HG03565 (cell line): ENCODE results near the gene ATXN1.

Experiments used
- ATAC-seq: cut with Tn5 transposase; IDR thresholded peaks from one replicate; pipeline ENCODE4 v1.9.1; 2021; ENCODE audit warnings: mild to moderate bottlenecking, moderate library complexity; ENCODE audit not compliant: unreplicated experiment

Gene ATXN1

DNA sequence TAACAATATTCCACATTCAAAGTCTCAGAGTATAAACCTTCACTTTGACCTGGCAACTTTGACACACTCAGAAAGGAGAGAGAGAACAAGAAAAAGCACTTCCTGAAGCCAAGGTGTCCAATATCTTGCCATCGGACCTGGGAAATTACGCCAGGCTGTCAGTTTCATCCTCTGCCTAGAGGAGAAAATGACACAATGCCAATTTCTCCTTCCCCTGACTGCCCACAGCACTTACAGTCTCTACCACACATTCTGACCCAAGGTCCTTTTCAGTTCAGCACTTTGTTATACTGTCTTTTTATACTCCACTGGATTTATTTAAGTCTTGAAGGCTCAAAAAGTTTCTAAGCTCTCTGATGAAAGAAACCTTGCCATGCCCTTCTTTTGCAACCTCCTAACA, 272.4 kb downstream of the ATXN1 start:
- no peak for ATAC-seq

DNA sequence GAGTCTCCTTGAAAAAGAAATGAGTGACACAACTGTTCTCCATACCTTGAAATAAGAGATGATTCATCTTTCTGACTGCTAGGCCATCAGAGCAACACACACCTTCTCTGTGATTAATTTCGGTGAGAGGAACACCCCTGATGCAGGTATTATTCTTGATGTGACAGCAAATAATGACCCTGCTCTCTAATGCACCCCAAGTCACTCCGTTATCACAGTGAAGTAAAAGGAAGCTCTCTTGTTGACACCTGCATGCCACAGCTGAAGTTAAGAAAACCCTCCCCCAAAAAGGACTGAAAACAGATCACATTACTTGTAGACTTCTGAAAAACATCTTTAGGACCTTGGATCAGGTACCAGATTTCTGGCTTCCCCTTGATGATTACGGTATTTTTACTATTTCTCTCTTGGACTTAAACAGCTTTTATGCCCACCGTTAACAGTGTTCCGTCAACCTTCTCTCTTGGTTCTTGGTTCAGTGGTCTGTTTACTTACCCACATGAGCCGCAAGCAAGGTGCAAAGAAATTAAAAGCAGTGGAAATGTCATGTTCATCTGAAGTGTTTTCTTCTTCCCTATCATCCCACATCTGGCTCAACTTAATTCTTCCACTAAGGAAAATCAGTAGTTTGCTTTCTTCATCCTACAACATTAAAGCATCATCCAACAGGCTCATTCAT, 273.1 kb downstream of the ATXN1 start:
- ATAC-seq: no peak

DNA sequence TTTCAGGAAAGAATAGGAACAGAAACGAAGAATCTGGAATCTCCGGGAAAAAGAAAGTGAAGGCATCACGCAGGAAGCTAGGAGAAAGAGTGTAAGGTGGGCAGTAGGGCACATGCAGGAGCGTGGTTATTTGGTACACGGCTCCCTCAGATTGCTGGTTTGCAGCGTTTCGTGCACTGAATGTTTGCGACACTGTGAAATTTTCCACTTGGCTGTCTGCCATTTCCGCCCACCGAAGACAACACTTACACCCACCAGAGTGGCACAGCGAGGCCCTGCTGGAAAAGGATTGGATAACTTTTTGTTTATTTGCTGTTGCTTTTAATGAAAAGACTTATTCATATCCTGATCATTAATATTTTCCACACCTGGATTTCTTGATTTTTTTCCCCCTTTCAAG, 274.6 kb downstream of the ATXN1 start:
- no peak for ATAC-seq

DNA sequence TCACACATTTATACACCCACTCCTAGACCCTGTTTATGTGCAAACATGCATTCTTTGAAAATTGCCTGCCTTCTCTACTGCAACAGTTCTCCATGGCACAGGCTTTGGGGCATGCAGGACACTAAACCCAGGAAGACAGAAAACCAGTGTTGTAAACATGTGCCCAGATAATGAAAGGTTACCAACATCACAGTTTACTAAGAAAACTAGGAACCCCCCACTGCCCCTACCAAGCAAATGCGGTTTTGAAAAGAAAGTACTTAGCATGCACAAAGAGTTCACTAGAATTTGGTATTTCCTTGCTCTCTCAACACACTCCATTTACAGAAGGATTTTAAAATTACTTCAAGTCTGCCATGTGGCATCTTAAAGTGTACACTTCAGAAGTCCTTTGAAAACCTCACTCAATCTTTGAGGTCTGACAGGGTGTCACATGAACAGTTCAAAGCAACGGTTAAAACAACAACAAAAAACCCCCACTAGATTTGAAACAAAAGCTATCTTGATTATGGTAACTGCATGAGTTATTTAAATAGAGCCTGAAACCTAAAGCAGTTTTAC, 277.9 kb downstream of the ATXN1 start:
- ATAC-seq: no peak

DNA sequence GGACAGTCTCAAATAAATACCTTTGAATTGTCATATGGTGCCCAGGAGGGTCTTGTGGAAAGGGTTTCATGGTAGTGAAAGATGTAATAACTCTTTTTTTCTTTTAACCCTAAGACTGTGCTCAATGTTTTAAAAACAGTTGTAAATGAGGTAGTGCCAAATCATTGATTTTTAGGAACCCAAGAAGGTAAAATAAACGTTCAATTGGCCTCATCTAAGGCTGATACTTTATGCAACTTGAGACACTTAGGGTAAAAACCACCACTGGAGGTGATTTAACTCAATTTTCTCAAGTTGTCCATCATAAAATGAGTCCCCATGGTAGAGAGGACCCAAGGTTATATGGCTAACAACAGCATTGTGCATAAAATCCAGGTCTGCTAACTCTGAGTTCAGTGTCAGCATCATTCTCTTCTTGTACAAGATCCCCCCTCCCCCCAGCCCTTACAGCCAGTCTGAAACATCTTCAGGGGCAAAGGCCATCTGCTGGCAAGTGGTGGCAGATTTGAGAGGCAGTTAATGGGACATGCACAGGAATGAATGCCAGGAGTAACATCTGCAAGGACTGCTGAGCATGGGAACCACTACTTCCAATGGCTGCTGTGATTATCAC, 278.5 kb downstream of the ATXN1 start:
- ATAC-seq: no peak

DNA sequence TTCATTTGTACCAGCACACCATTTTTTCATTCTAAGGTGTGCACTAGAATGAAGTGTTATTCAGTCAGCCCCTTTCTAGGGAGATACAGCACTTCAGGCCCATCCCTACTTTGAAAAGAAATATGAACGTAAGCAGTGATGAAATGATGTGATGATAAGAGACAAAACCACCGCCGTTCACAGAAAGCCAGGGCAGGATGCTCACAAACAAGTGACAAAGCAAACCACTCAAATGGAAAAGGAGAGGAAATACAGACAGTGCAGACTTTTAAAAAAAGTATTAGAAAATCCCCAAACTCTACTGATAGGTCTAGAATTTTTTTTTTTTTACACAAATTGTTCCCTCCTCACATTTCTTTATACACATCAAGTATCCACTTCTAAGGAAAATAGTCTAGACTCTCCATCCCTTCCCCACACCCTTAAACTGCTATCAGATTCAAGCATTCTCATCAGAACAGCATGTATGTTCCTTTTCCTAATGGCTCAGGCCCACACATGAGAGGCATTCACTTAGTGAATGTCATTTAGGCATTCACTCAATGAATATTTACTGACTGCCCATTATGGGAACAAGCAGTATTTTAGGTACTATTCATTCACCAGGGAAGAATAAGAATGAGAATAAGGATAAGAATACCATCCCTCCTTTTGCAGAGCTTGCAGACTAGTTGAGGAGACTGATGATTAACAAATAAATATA, 279.4 kb downstream of the ATXN1 start:
- no peak for ATAC-seq

DNA sequence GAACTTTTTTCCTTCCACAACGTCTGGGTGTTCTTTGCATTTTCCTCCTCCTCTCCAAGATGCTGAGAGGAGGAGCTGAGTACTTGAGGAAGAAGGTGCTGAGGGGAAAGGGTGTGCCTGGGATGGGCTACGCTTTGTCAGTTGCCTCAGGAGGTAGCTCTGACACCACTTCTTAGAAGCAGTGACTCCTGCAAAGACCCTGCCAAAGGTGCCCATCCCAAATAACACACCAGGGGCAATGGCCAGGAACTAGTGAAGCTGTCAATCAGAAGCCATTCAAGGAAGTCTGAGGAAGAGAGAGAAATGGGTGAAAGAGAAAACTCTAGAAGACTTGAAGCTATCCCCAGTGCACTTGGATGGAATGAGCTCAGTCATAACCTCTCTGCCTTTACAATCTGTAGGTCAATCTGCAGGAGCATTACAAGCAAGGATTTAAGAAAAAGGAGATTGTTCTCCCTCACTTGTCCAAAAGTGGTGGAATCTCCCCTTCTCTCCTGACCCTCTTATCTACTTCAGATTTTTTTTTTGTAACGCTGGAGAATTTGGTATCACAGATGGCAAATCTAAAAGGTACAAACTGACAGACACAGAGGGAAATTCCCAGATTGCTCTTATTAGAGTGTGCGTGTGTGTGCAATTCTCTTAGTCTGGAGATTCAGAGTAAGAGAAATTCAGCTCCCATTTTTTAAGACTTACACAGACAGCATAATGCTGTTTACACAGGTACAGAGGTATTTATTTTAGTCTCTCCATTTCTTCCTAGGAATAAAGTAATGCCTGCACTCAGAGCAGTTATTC, 280.3 kb downstream of the ATXN1 start:
- no peak for ATAC-seq

DNA sequence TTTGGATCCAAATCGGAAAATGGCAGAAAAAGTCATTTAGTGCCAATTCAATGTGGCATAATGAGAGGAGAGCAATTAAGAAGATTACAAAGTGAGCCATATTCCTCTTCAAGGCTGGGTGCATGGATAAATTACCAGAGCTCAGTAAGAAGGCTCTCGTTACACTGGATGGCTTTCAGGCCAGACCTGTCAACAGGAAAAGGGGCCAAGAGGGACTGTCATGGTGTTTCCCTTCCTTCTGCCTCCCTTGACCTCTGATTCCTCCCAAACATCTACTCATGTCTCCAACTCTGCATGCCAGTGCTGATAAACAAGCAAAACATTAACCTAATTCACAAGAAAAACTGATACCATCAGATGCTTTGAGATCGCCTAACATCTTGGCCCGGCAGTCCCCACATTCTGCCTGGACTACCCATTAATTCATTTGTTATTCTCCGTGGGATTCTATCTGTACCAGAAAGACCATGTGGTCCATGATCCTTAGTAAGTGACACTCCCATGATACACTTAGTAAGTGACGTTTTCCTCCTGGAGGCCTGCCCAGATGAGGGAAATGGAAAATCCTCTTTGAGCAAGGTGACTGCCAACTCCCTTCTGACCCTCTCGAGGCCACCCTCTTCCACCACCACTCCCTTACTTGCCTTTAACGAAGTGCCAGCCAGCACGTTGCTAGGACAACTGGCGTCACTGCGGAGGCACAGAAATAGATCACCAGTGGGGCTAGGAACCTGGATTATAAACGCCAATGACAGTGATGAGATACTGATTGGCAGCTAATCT, 283.7 kb downstream of the ATXN1 start:
- ATAC-seq: no peak

DNA sequence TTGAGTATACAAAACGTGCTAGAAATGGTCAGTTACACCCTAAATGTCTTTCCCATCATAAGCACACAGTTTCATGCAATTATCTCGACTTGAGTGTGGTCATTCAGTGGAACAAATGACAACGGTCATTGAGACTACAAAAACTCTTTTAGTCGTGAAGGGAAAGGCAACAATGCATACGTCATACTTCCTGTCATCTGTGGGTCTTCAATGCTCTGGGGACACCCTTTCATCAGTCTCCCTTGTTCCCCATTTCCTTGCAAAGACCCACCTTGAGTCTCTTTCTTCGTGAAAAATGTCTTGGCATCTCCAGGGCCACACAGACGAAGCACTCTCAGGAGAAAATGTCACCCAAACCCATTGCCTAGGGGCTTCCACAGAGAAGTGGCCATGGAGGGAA, 284.4 kb downstream of the ATXN1 start:
- no peak for ATAC-seq

DNA sequence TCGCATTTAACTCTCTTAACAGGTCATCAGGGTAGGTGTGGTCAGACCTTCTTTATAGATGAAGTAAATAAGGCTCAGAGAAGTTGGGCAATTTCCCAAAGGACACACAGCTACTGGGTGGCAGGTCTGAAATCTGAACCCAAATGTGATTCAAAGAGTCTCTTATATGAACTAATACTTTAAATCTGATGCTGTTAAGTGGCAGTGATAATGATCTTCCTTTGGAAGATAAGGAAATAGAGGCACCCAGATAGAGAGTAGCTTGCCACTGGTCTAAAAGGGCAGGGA, 285.8 kb downstream of the ATXN1 start:
- ATAC-seq: no peak

DNA sequence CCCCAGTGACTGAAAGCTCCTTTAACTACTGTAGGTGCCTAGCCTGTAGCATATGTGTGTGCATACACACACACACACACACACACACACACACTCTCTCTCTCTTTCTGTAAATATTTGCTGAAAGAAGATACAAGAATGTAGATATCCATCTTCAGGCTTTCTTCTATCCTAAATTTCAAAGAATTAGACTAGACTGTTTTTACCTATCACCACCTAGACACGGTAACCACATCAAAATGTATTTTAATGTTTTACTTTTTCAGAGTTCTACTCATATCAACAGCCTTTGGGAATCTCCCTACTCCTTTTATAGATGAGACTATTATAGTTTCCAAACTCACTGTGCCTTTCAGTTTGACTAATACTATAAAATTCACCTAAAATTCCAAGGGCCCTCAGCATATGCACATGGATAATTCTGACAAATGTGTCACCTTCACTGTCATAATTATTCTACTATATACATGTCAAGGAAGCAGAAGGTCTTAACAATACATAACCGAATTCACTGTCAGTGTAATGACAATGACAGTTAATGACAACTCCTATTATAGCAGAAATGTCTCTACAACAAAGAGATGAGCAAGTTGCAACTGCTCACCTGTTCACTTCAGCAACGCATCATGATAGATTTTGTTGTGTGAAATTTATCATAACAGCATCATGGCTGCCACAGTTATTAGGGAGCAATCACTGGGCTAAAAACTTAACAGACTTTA, 286.3 kb downstream of the ATXN1 start:
- no peak for ATAC-seq

DNA sequence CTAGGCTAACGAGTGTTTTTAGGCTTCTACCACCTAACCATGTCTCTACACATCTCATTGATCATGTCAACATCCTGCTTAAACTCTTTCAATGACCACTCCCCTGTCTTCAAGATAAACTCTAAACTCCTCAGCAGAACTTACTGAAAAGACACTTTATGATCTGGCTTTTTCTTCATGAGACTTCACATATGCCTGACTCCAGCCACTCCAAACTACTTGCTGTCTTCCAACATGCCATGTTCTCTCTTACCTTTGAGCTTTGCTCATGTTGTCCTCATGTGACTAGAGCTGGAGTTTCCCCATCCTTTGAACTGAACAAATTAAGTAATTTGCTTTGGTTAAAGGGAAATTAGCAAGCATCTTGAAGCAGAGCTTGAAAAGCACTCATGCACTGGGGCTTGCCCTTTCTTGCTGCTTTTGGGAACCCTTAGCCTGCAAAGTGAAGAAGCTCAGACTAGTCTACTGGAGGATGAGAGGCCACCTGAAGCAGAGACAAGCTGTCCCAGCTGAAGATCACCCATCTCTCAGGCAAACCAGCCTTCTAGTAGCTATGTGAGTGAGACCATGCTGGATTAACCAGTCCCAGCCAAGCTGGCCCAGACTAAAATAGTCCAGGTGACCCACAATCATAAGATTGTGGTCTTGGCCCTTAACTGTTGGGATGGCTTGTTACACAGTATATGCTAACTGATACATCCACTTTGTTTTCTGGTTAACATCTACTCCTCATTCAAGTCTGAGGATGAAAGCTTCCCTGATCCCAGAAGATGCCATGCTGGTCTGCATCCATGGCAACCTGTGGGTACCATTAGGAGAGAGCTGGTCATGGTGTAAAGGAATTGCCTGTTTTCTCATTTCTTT, 287.1 kb downstream of the ATXN1 start:
- no peak for ATAC-seq

DNA sequence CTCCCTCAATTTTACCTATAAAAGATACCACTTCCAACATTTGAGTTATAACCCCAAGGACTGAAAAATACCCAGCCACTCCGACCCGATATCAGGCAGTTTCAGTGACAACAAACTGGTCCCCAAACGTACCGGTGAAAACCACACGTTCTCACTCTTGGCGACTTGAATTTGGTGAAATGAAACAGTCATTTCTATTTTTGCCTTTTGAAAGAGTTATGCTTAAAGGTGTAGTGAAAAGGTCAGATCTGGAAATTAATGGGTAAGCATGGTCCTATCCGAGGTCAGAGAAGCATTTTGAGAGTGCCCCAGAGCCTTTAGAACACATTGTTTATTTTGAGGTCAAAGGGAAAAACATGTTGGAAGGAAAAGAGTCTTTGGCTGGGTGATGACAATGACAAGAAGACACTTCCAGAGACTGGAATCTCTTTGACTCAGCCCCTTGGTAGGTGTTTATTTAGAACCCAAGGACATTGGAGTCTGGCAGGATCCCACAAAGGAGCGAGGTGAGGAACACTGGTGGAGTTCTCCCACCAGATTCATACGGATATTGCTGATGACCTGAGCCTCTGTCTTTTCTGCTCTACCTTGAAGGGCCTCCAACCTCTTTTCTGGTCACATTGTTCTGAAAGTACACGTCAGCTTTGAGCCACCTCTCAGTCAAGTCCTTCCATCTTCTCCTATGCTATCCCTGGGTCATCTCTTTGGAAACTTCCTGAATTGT, 287.9 kb downstream of the ATXN1 start:
- ATAC-seq: peak; percentile 34

DNA sequence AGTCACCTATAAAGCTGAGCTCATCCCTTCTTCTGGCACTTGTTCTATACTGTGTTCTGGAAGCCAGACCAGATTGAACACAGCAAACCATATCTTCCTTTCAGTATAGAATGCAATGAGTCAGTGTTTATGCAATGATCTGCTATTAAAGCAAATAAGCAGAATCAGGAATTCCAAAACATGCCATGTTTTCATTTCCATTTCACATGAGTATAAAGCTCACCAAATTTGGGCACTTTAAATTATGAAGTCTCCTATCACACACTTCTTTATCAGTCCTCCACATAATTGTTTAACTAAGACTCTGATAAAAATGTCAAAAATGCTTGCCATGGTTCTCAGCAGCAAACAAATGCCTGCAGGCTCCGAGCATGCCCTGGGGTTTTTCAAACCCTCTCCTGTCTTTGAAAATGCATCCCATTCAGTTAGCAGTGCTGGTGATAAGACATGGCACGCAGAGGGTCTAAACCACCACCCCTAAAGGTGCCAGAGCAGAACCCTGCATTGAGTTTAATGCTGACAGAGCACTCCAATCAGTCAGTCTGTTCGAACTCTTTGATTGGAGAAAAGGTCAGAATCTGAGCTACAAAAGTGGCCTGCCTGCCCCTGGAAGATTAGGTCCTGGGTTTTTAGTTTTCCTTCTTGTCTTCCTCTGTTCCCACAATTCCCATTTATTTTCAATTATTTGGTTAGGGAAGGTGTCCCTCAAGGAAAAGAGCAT, 288.8 kb downstream of the ATXN1 start:
- ATAC-seq: no peak

DNA sequence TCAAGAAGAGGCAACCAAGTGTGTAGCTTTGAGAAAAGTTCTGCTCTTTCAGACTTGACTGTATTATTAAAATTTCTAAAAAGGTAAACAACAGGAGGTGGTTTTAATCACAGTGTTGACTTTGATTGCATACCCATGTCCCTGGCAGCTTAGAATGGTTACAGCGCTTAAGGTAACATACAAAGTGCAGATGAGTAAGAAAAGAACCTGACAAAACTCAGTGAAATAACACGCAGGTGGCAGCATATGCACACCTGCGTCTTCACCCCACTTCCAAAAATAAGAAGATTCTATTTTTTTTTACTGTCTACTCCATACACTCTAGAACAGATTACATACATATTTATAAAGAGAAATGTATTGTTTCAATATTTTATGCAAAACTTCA, 289.4 kb downstream of the ATXN1 start:
- no peak for ATAC-seq

DNA sequence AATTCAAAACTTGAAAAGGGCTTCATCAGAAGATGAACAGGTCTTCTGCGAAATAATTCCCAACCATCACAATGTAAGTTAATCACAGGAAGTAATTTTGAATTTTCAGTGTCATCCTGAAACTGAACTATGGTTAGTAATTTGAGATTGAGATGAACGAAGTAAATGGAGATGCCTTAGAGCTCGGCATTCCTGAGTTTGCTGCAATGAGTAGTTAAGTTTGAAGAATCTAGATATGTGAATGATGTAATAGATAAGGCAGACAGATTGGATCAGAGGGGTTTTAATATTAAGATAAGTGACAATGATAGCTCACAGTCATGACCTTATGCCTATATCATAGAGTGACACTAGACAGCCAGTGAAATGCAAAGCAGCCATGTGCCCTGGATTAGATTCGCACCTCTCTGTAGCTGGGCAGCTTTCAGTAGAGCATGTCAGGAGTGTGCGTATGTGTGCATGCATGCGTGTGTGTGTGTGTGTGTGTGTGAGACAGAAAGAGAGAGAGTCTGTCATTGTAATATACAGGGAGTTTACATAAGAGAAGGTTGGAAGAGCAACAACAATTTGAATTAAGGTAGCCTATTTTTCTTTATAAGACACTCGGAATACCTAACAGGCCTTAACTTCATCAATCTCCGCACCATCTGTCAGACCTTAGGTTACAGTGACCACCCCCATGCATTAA, 289.9 kb downstream of the ATXN1 start:
- ATAC-seq: peak; percentile 44

DNA sequence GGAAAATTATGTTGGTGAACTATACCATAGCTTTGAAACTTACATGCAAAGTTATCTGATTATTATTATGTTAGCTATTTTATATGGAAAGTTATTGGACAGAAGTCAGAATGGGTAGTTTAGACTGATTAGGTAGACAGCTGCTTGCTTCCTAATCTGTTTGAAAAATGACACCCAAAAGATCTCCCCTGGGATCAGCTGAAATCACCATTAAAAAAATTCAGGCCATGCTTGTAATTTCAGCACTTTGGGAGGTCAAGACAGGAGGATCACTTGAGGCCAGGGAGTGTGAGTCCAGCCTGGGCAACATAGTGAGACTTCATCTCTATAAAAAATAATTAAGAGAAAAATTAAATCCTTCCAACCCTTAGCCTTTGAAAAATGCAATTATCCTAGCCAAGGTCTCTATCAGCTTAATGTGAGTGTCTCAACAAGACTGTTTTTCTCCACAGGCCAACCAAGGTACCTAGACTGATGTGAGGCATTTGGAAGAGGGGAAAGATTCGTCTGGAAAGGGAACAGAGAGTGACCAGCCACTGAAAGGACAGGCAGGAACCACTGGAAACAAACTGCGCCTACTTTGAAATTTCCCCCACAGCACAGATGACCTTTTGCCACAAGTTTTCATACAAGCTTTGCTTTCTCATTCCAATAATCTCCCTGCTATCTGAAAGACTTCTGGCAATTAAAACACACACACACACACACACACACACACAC, 290.6 kb downstream of the ATXN1 start:
- ATAC-seq: no peak
